ENCODE data around the gene SMOC2. TPM values are rescaled to one million over a fixed set of nuclear protein-coding genes. Genes with fewer than 3 reads are reported as not detected.
A peak's percentile ranks its signal among the peaks of the same experiment; 100 is the strongest.

SMOC2 gene
- total and polyA plus RNA-seq, 2 donors from 2014 or later = 6.5 to 13.1 TPM

- Histone ChIP-seq H3K36me3 (ENCODE audit: control insufficient read depth in 2 of 3, insufficient read depth in 3 of 3, low read length in 3 of 3) (no peaks in the 10 kb centered on the region), H3K9ac (ENCODE audit: low read length in 3 of 3) (no peak overlapping the region), H3K27me3 (ENCODE audit: control insufficient read depth, insufficient read depth, low read length) (no peaks in the 10 kb centered on the region), H3K9me3 (ENCODE audit: control insufficient read depth in 2 of 3, insufficient read depth in 1 of 3, low read length in 3 of 3) (peaks cover 0 to 3% (median 0%) of the 10 kb centered on the region in 3 donors), H3K27ac (ENCODE audit: low read depth in 2 of 2, low read length in 2 of 2) (no peak overlapping the region), H3K4me1 (ENCODE audit: control insufficient read depth in 2 of 3, insufficient read depth in 2 of 3, low read depth in 1 of 3, low read length in 3 of 3) (no peaks in the 10 kb centered on the region), H3K4me3 (ENCODE audit: low read length in 3 of 3) (no peak overlapping the region)
- FAIRE-seq (no peak), DNase-seq (no peak)
- intact Hi-C loops (cut with DNase I) = no loop called here
- TF ChIP-seq, protein P1, sequence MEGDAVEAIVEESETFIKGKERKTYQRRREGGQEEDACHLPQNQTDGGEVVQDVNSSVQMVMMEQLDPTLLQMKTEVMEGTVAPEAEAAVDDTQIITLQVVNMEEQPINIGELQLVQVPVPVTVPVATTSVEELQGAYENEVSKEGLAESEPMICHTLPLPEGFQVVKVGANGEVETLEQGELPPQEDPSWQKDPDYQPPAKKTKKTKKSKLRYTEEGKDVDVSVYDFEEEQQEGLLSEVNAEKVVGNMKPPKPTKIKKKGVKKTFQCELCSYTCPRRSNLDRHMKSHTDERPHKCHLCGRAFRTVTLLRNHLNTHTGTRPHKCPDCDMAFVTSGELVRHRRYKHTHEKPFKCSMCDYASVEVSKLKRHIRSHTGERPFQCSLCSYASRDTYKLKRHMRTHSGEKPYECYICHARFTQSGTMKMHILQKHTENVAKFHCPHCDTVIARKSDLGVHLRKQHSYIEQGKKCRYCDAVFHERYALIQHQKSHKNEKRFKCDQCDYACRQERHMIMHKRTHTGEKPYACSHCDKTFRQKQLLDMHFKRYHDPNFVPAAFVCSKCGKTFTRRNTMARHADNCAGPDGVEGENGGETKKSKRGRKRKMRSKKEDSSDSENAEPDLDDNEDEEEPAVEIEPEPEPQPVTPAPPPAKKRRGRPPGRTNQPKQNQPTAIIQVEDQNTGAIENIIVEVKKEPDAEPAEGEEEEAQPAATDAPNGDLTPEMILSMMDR (IDR thresholded peaks at IDR 0.05; ENCODE audit: borderline replicate concordance, extremely low read depth, insufficient read depth) = no peak
These were observed 27.1 kb downstream of the SMOC2 start for GRCh38 chr6:168468045-168468444.

DNA sequence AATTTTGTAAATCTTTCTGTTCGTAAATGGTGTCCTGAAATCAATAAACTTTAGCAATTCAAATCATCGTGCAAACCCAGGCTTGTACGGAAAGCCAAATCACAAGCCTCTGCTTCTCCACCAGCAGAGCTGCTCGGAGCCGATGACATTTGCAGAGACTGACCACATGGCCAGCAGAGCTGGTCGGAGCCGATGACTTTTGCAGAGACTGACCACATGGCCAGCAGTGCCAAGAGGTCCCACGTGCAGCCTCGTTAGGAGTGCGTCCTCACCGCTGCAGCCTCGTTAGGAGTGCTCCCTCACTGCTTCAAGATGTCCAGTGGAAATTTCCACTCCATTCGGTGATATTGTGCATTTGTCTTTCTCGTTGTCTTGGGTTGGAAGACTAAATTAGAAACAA lies 28.5 kb downstream of the SMOC2 start:
- Histone ChIP-seq H3K36me3 (ENCODE audit: control insufficient read depth in 2 of 3, insufficient read depth in 3 of 3, low read length in 3 of 3) (no peaks in the 10 kb centered on the region), H3K27me3 (ENCODE audit: control insufficient read depth, insufficient read depth, low read length) (no peaks in the 10 kb centered on the region), H3K4me1 (ENCODE audit: control insufficient read depth in 2 of 3, insufficient read depth in 2 of 3, low read depth in 1 of 3, low read length in 3 of 3) (no peaks in the 10 kb centered on the region), H3K9me3 (ENCODE audit: control insufficient read depth in 2 of 3, insufficient read depth in 1 of 3, low read length in 3 of 3) (peaks cover 0 to 3% (median 0%) of the 10 kb centered on the region in 3 donors), H3K27ac (ENCODE audit: low read depth in 2 of 2, low read length in 2 of 2) (no peak overlapping the region), H3K9ac (ENCODE audit: low read length in 3 of 3) (no peak overlapping the region), H3K4me3 (ENCODE audit: low read length in 3 of 3) (no peak overlapping the region)
- intact Hi-C loops (cut with DNase I) = no loop called here
- TF ChIP-seq, protein P1 (IDR thresholded peaks at IDR 0.05; ENCODE audit: borderline replicate concordance, extremely low read depth, insufficient read depth) = no peak
- FAIRE-seq (no peak), DNase-seq (peak in 3 of 5 donors; percentile 51 to 86 (median 78))

GRCh38 chr6:168469926-168470325 lies 28.9 kb downstream of the SMOC2 start:
- H3K36me3 ChIP-seq (ENCODE audit: control insufficient read depth in 2 of 3, insufficient read depth in 3 of 3, low read length in 3 of 3) = no peaks in the 10 kb centered on the region
- no peaks in the 10 kb centered on the region for H3K4me1 ChIP-seq (ENCODE audit: control insufficient read depth in 2 of 3, insufficient read depth in 2 of 3, low read depth in 1 of 3, low read length in 3 of 3)
- intact Hi-C loops (cut with DNase I) = no loop called here
- DNase-seq (no peak), FAIRE-seq (no peak)
- H3K4me3 ChIP-seq (ENCODE audit: low read length in 3 of 3) = no peak overlapping the region
- no peak overlapping the region for H3K9ac ChIP-seq (ENCODE audit: low read length in 3 of 3)
- peaks cover 0 to 3% (median 0%) of the 10 kb centered on the region in 3 donors for H3K9me3 ChIP-seq (ENCODE audit: control insufficient read depth in 2 of 3, insufficient read depth in 1 of 3, low read length in 3 of 3)
- no peak overlapping the region for H3K27ac ChIP-seq (ENCODE audit: low read depth in 2 of 2, low read length in 2 of 2)
- TF ChIP-seq, protein P1 (IDR thresholded peaks at IDR 0.05; ENCODE audit: borderline replicate concordance, extremely low read depth, insufficient read depth) = no peak
- no peaks in the 10 kb centered on the region for H3K27me3 ChIP-seq (ENCODE audit: control insufficient read depth, insufficient read depth, low read length)

- FAIRE-seq (no peak), DNase-seq (no peak)
- H3K4me1 ChIP-seq (ENCODE audit: control insufficient read depth in 2 of 3, insufficient read depth in 2 of 3, low read depth in 1 of 3, low read length in 3 of 3) = no peaks in the 10 kb centered on the region
- H3K36me3 ChIP-seq (ENCODE audit: control insufficient read depth in 2 of 3, insufficient read depth in 3 of 3, low read length in 3 of 3) = no peaks in the 10 kb centered on the region
- no peak overlapping the region for H3K9ac ChIP-seq (ENCODE audit: low read length in 3 of 3)
- TF ChIP-seq, protein P1 (IDR thresholded peaks at IDR 0.05; ENCODE audit: borderline replicate concordance, extremely low read depth, insufficient read depth) = no peak
- no peaks in the 10 kb centered on the region for H3K27me3 ChIP-seq (ENCODE audit: control insufficient read depth, insufficient read depth, low read length)
- peaks cover 0 to 3% (median 0%) of the 10 kb centered on the region in 3 donors for H3K9me3 ChIP-seq (ENCODE audit: control insufficient read depth in 2 of 3, insufficient read depth in 1 of 3, low read length in 3 of 3)
- H3K27ac ChIP-seq (ENCODE audit: low read depth in 2 of 2, low read length in 2 of 2) = no peak overlapping the region
- intact Hi-C loops (cut with DNase I) = no loop called here
- H3K4me3 ChIP-seq (ENCODE audit: low read length in 3 of 3) = no peak overlapping the region
These were observed 31.4 kb downstream of the SMOC2 start for GRCh38 chr6:168472363-168472762.
